Lower leg skin (tissue), 4 donors: ENCODE measurements around the gene KIF3B. TPM values are rescaled to one million over a fixed set of nuclear protein-coding genes. Genes with fewer than 3 reads are reported as not detected.
"Not testable (repeated sequence)": the region's sequence is repeated elsewhere in the genome, so short reads cannot be mapped to it uniquely, and the experiment has no call there.

ENCODE experiments used
- DNase-seq, 2 donors: peaks; one replicate each; pipeline ENCODE4 v3.0.0-alpha.2; 2019; ENCODE audit warnings: low spot score in 2 of 2
- H3K4me3 ChIP-seq: fragments of 200-600 bp; sonication (generic); 2 replicates; pipeline ENCODE4 v1.5.1; 2017; ENCODE audit warnings: mild to moderate bottlenecking, low read depth; ENCODE audit not compliant: poor library complexity, severe bottlenecking
- POLR2A ChIP-seq, 2 donors: fragments of 450-650 bp; IDR thresholded peaks; one replicate each; pipeline ENCODE4 v1.6.1; 2016 to 2017; ENCODE audit warnings: antibody characterized with exemption in 2 of 2, mild to moderate bottlenecking in 1 of 2, moderate library complexity in 1 of 2
- WGBS, 2 donors: methylation state at CpG; one replicate each; pipeline ENCODE4 v1.1.5; 2018; 5-methylcytosine and 5-hydroxymethylcytosine counted together
- intact Hi-C: fragments of 100-400 bp; cut with DNase I; formaldehyde crosslinking; loops from one replicate; pipeline ENCODE4 v1.15.0; 2023; ENCODE audit warnings: low total_unique reads
- total RNA-seq, 4 donors: library from RNA; depleted of rRNA; stranded (reverse); fragments of >200 nt; gene quantifications; one replicate each; pipeline ENCODE4 v1.1.0, GENCODE V29; 2016
- TF ChIP-seq, protein P1 (sequence below), 3 donors: fragments of 450-650 bp; IDR thresholded peaks; one replicate each; pipeline ENCODE4 v1.5.1; 2016; ENCODE audit warnings: antibody characterized with exemption in 3 of 3, mild to moderate bottlenecking in 3 of 3, moderate library complexity in 2 of 3

Gene KIF3B
- total RNA-seq, 4 donors from 2014 or later = 9.7 to 17.8 (median 13.1) TPM

DNA sequence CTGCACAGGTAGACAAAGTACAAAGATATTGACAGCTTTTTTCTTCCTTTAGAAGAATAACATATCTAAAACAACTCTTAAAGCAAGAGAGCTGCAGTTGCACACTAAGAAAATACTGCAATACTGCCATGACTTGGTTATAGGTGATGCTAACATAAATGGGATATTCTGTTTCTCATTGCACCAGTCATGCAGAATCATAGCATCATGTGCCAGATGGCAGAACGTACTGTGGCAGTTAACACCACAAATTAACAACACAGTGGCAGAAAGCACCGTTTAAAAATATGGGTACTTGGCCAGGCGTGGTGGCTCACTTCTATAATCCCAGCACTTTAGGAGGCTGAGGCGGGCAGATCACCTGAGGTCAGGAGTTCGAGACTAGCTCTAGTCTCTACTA is 88.1 kb downstream of the KIF3B start:
- TF ChIP-seq, protein P1, sequence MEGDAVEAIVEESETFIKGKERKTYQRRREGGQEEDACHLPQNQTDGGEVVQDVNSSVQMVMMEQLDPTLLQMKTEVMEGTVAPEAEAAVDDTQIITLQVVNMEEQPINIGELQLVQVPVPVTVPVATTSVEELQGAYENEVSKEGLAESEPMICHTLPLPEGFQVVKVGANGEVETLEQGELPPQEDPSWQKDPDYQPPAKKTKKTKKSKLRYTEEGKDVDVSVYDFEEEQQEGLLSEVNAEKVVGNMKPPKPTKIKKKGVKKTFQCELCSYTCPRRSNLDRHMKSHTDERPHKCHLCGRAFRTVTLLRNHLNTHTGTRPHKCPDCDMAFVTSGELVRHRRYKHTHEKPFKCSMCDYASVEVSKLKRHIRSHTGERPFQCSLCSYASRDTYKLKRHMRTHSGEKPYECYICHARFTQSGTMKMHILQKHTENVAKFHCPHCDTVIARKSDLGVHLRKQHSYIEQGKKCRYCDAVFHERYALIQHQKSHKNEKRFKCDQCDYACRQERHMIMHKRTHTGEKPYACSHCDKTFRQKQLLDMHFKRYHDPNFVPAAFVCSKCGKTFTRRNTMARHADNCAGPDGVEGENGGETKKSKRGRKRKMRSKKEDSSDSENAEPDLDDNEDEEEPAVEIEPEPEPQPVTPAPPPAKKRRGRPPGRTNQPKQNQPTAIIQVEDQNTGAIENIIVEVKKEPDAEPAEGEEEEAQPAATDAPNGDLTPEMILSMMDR (IDR thresholded peaks at IDR 0.05) = no peak
- no peak for TF ChIP-seq POLR2A (IDR thresholded peaks at IDR 0.05)
- intact Hi-C loops = no loop called here
- H3K4me3 ChIP-seq = no peak overlapping the region
- 51 to 57% methylated on average over 5 of the region's 5 CpGs for WGBS, 2 donors
- no peak for DNase-seq

DNA sequence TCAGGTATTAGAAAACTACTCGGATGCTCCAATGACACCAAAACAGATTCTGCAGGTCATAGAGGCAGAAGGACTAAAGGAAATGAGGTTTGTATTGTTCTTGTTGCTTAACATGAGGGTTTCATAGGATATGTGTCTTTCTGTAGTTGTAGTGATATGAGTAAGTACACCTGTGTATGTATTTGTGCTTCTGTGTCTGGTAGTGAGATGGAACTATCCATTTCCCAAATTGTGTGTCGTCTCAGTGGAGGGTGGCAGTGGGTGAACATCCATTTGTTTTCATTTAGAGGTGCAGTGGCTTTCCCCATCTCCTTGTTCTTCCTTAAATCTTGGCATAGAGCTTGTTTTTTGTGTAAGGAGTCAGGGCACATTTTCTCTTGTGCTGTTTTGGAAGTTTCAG is 88.9 kb downstream of the KIF3B start:
- intact Hi-C loops = no loop called here
- DNase-seq = no peak
- TF ChIP-seq, protein P1 (IDR thresholded peaks at IDR 0.05) = no peak
- no peak for TF ChIP-seq POLR2A (IDR thresholded peaks at IDR 0.05)
- no peak overlapping the region for H3K4me3 ChIP-seq
- 85 to 87% methylated on average over 2 of the region's 2 CpGs for WGBS, 2 donors

DNA sequence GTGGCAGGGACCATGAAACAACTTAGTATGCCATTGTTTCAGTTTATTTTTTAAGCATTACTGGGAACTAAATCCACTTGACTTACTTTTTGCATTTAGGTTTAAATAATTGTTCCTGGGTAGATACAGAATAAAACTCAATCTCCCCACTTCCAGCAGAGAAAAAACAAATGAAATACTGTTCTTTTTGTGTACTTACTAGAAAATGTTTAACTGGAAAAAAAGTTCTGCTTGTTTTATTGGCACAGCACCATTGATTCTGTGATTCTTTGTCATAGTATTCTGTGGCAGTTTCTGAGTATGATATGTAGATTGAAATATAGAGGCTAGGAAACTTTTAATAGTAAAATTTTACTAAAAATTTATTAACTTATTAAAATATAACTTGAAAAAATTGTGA is 90.9 kb downstream of the KIF3B start:
- TF ChIP-seq, protein P1 (IDR thresholded peaks at IDR 0.05) = no peak
- no peak for TF ChIP-seq POLR2A (IDR thresholded peaks at IDR 0.05)
- H3K4me3 ChIP-seq = no peak overlapping the region
- no peak for DNase-seq
- intact Hi-C loops = no loop called here

DNA sequence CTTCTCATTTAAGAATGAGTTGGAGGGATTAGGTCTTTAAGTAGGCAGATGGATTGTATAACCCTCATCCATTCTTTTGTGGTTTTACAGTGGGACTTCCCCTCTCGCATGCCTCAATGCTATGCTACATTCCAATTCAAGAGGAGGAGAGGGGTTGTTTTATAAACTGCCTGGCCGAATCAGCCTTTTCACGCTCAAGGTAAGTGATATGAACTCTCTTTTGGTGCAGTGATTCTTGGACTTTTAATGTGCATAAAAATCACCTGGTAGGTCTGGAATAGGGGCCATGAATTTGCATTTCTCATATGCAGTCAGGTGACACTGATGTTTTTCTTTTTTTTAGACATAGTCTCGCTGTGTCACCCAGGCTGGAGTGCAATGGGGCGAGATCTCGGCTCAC is 91.5 kb downstream of the KIF3B start:
- no peak overlapping the region for H3K4me3 ChIP-seq
- intact Hi-C loops = no loop called here
- WGBS, 2 donors = 83% methylated on average over 6 of the region's 6 CpGs
- TF ChIP-seq, protein P1 (IDR thresholded peaks at IDR 0.05) = no peak
- no peak for TF ChIP-seq POLR2A (IDR thresholded peaks at IDR 0.05)
- no peak for DNase-seq

DNA sequence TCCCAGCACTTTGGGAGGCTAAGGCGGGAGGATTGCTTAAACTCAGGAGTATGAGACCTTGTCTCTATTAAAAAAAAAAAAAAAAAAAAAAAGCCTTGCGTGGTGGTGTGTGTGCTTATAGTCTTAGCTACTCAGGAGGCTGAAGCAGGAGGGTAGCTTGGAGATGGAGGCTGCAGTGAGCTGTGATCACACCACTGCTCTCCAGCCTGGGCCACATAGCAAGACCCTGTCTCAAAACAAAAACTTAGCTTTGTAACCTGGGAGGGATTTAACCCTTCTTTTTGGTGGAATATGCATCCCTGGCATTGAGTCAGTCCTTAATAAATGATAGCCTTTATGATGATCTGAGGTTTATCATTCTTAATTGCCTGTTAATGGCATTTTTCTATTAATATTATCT is 93.4 kb downstream of the KIF3B start:
- DNase-seq = no peak
- TF ChIP-seq POLR2A (IDR thresholded peaks at IDR 0.05) = no peak
- intact Hi-C loops = no loop called here
- 98% methylated on average over 2 of the region's 2 CpGs for WGBS, 2 donors
- no peak overlapping the region for H3K4me3 ChIP-seq

DNA sequence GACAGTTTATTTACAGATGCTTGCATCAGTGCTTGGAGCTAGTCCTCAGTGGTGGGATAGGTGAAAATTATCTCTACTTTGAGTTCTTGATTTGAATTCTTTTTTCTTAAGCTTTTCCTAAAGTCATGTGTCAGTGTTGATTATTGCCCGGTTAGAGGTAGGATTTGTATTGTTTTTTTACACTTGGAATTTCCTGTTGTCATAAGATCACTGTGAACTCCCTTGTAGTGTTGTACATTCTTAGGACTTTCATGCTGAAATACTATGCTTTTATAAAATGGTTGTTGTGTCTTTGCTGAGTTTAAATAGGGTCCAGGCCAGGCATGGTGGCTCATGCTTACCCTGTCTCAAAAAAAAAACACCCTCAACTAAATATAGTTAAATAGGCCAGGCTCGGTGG is 101.0 kb downstream of the KIF3B start:
- DNase-seq = no peak
- TF ChIP-seq POLR2A (IDR thresholded peaks at IDR 0.05) = no peak
- TF ChIP-seq, protein P1 (IDR thresholded peaks at IDR 0.05) = no peak
- intact Hi-C loops = no loop called here
- no peak overlapping the region for H3K4me3 ChIP-seq
- WGBS, 2 donors = 76 to 85% methylated on average over 2 of the region's 2 CpGs

DNA sequence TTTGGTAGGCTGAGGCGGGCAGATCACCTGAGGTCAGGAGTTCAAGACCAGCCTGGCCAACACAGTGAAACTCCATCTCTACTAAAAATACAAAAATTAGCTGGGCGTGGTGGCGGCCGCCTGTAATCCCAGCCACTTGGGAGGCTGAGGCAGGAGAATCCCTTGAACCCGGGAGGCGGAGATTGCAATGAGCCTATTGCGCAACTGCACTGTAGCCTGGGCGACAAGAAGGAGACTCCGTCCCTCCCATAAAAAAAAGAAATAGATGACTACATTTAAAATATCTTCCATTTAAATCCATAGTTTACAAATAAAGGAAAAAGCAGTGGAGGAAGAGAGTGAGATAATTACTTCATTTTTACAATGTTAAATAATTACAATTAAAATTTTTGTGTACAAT is 102.6 kb downstream of the KIF3B start:
- intact Hi-C loops, DNase-seq, H3K4me3 ChIP-seq: not testable (repeated sequence)
- WGBS, 2 donors = 95 to 96% methylated on average over 9 of the region's 9 CpGs
